ENCODE measurements around the gene HERC4.
A peak's percentile ranks its signal among the peaks of the same experiment; 100 is the strongest.

The HERC4 gene

GRCh38 chr10:68074775-68075549, at the start of gene HERC4:
Gene HERC4 (minus strand): TSS chr10:68075283. CDS start chr10:68073108, 2,175 bp downstream.
- DNase-seq, result peak; percentile 90

GRCh38 chr10:68124718-68125117, 49.6 kb upstream of the HERC4 start:
- no peak for DNase-seq

GRCh38 chr10:68121852-68122251, 46.8 kb upstream of the HERC4 start:
- no peak for DNase-seq

- DNase-seq, result no peak
Observed at GRCh38 chr10:68121020-68121743, 46.1 kb upstream of the HERC4 start.

- no peak for DNase-seq
Observed at GRCh38 chr10:68118657-68119056, 43.6 kb upstream of the HERC4 start.

- no peak for DNase-seq
Observed at GRCh38 chr10:68112837-68113236, 37.8 kb upstream of the HERC4 start.

- no peak for DNase-seq
Observed at GRCh38 chr10:68111584-68111983, 36.5 kb upstream of the HERC4 start.

GRCh38 chr10:68110027-68110426, 34.9 kb upstream of the HERC4 start:
- no peak for DNase-seq

- DNase-seq, result no peak
Observed at GRCh38 chr10:68109331-68109730, 34.2 kb upstream of the HERC4 start, which contains the start of gene MYPN. Gene MYPN (plus strand): TSS chr10:68109488. CDS start chr10:68121439, 11,951 bp downstream.

GRCh38 chr10:68108653-68109052, 33.6 kb upstream of the HERC4 start:
- no peak for DNase-seq

- DNase-seq, result no peak
Observed at GRCh38 chr10:68108051-68108450, 33.0 kb upstream of the HERC4 start.

- no peak for DNase-seq
Observed at GRCh38 chr10:68107651-68108050, 32.6 kb upstream of the HERC4 start.

GRCh38 chr10:68106656-68107055, 31.6 kb upstream of the HERC4 start:
- no peak for DNase-seq

GRCh38 chr10:68105820-68106219, 30.7 kb upstream of the HERC4 start:
- DNase-seq, result no peak

GRCh38 chr10:68103901-68104300, 28.8 kb upstream of the HERC4 start:
- no peak for DNase-seq

GRCh38 chr10:68103261-68103878, 28.3 kb upstream of the HERC4 start:
- no peak for DNase-seq

GRCh38 chr10:68101066-68101465, 26.0 kb upstream of the HERC4 start:
- no peak for DNase-seq

GRCh38 chr10:68099736-68100135, 24.7 kb upstream of the HERC4 start:
- no peak for DNase-seq

GRCh38 chr10:68096913-68097516, 21.9 kb upstream of the HERC4 start:
- DNase-seq, result no peak

GRCh38 chr10:68095153-68095552, 20.1 kb upstream of the HERC4 start:
- DNase-seq, result no peak

GRCh38 chr10:68092512-68092911, 17.4 kb upstream of the HERC4 start:
- DNase-seq, result no peak

GRCh38 chr10:68090586-68090985, 15.5 kb upstream of the HERC4 start:
- no peak for DNase-seq

- DNase-seq, result peak; percentile 1
Observed at GRCh38 chr10:68088740-68089139, 13.7 kb upstream of the HERC4 start.

All from stimulated activated naive CD4-positive, alpha-beta T cell treated with Interleukin-2 at 50 U/mL for 16 hours (primary cell).